Pancreas (tissue), 10 donors: ENCODE results near the gene RIF1. TPM values are rescaled to one million over a fixed set of nuclear protein-coding genes. Genes with fewer than 3 reads are reported as not detected.

Experiments
- ATAC-seq, 4 donors: fragments of 200-7000 bp; cut with Tn5 transposase; one replicate each; pipeline versions ENCODE4 v1.8.0 to v1.9.1; 2020; ENCODE audit warnings: mild to moderate bottlenecking in 4 of 4, moderate library complexity in 4 of 4
- DNase-seq, 6 donors: peaks; one replicate each; pipeline ENCODE4 v3.0.0-alpha.2; 2020
- FAIRE-seq: peaks from 2 replicates; lab custom pipeline; 2012; peaks lifted over from hg19 to GRCh38; lab: Jason Lieb, UNC
- H3K27ac ChIP-seq, 4 donors: fragments of 200-600 bp; sonication (generic); 1 replicate in 3 of 4; 2 replicates in 1 of 4; pipeline versions ENCODE4 v1.5.0 to v1.8.0; 2020
- H3K27me3 ChIP-seq, 4 donors: fragments of 200-600 bp; one replicate each; pipeline ENCODE4 v1.8.0; 2021
- H3K36me3 ChIP-seq, 3 donors: fragments of 200-600 bp; sonication (generic) in 1 of 3; one replicate each; pipeline versions ENCODE4 v1.5.0 to v1.8.0; 2020 to 2021
- H3K4me1 ChIP-seq, 3 donors: fragments of 200-600 bp; one replicate each; pipeline ENCODE4 v1.8.0; 2021
- H3K4me3 ChIP-seq, 4 donors: fragments of 200-600 bp; sonication (generic) in 2 of 4; one replicate each; pipeline versions ENCODE4 v1.5.0 to v1.8.0; 2020 to 2021
- H3K9me3 ChIP-seq, 4 donors: fragments of 200-600 bp; one replicate each; pipeline ENCODE4 v1.8.0; 2021
- CTCF ChIP-seq, 4 donors: fragments of 200-600 bp; sonication (generic) in 3 of 4; IDR thresholded peaks; one replicate each; pipeline versions ENCODE4 v1.5.0 to v1.8.0; 2021; ENCODE audit warnings: antibody characterized with exemption in 4 of 4
- WGBS, 2 donors: extraction: QIAGEN DNeasy Blood & Tissue Kit; methylation state at CpG; one replicate each; pipeline ENCODE4 v1.1.7; 2013; 5-methylcytosine and 5-hydroxymethylcytosine counted together
- intact Hi-C, 3 donors: fragments of 100-400 bp; cut with DNase I; formaldehyde crosslinking; loops; one replicate each; pipeline versions ENCODE4 v1.11.1 to v1.14.2; 2022
- polyA plus RNA-seq, 2 donors: library from polyadenylated mRNA; stranded (reverse); fragments of 200-250 nt; gene quantifications; one replicate each; pipeline ENCODE4 v1.2.3, GENCODE V29; 2013
- total RNA-seq, 6 donors: library from RNA; stranded (reverse); fragmentation: NEBNext Ultra II Directional in 4 of 6; extraction: Animal tissue kit (Norgen Biotek cat#: 25700) in 4 of 6; gene quantifications; one replicate each; pipeline versions ENCODE4 v1.2.1 to v1.2.4, GENCODE V29; 2021 to 2023
- donor health status: healthy with polysubstance abuse.
- donor health status: DM: no; HTN: no; CAD: no; lungs with moderate emphysema.
- donor health status: DM: no; HTN: no; CAD: no.
- donor health status: control.
- donor health status: control.
- donor health status: Bipolar disorder and iron deficiency.
- donor health status: DM: yes; HTN: yes; CAD: no.
- donor health status: DM: no; HTN: no; CAD: no.
- donor health status: DM: no; HTN: no; CAD: no.
- donor health status: DM: yes; HTN: yes; CAD: no.

The RIF1 gene
- total RNA-seq (10 to 100 TPM; 15.5 to 21.6 (median 17.9) TPM), polyA plus RNA-seq (1 to 10 TPM; 2.6 to 4.5 TPM)

- DNase-seq (peak; percentile 83 to 92 (median 86)), ATAC-seq (peak; percentile 96 to 99 (median 98)), FAIRE-seq (no peak)
- peaks cover 0 to 11% (median 10%) of the 10 kb centered on the region in 3 donors for H3K4me1 ChIP-seq
- TF ChIP-seq CTCF (IDR thresholded peaks at IDR 0.05), result peak; percentile 11 to 37 (median 36)
- no peaks in the 10 kb centered on the region for H3K9me3 ChIP-seq
- 0% methylated on average over 65 of the region's 65 CpGs for WGBS, 2 donors
- peak within 1 kb of the TSS; percentile 50 to 90 (median 78) for H3K4me3 ChIP-seq
- no peaks in the 10 kb centered on the region for H3K27me3 ChIP-seq
- intact Hi-C loops, result no loop called here
- H3K27ac ChIP-seq, result peak within 1 kb of the TSS; percentile 80 to 97 (median 86)
- peaks cover 0 to 10% (median 0%) of the 10 kb centered on the region in 3 donors for H3K36me3 ChIP-seq
These were observed at the start of gene RIF1 for GRCh38 chr2:151409601-151410484. Gene RIF1 (plus strand): TSS chr2:151409902. CDS start chr2:151410424, 522 bp downstream.

- Histone ChIP-seq H3K4me1 (no peaks in the 10 kb centered on the region), H3K27me3 (no peaks in the 10 kb centered on the region), H3K36me3 (no peaks in the 10 kb centered on the region), H3K9me3 (no peaks in the 10 kb centered on the region), H3K4me3 (no peak overlapping the region), H3K27ac (no peak overlapping the region)
- FAIRE-seq (no peak), ATAC-seq (no peak), DNase-seq (no peak)
- intact Hi-C loops, result no loop called here
- 43 to 60% methylated on average over 3 of the region's 3 CpGs for WGBS, 2 donors
- TF ChIP-seq CTCF (IDR thresholded peaks at IDR 0.05), result no peak
These were observed 47.9 kb upstream of the RIF1 start for GRCh38 chr2:151361674-151362370.

- Histone ChIP-seq H3K36me3 (no peaks in the 10 kb centered on the region), H3K27ac (no peak overlapping the region), H3K9me3 (no peaks in the 10 kb centered on the region), H3K27me3 (no peaks in the 10 kb centered on the region), H3K4me1 (no peaks in the 10 kb centered on the region), H3K4me3 (no peak overlapping the region)
- no peak for FAIRE-seq
- intact Hi-C loops, result no loop called here
- WGBS, 2 donors, result 69 to 76% methylated on average over 8 of the region's 8 CpGs
- TF ChIP-seq CTCF (IDR thresholded peaks at IDR 0.05), result no peak
- DNase-seq, result no peak
- peak in 3 of 4 donors; percentile 42 to 54 (median 52) for ATAC-seq
These were observed 46.0 kb upstream of the RIF1 start for GRCh38 chr2:151363709-151364108.

GRCh38 chr2:151367571-151367970 is 42.1 kb upstream of the RIF1 start:
- no peaks in the 10 kb centered on the region for H3K36me3 ChIP-seq
- no peaks in the 10 kb centered on the region for H3K27me3 ChIP-seq
- ATAC-seq (no peak), DNase-seq (no peak), FAIRE-seq (no peak)
- no peak overlapping the region for H3K27ac ChIP-seq
- no peaks in the 10 kb centered on the region for H3K9me3 ChIP-seq
- H3K4me1 ChIP-seq, result no peaks in the 10 kb centered on the region
- WGBS, 2 donors, result 82 to 84% methylated on average over 2 of the region's 2 CpGs
- no peak for TF ChIP-seq CTCF (IDR thresholded peaks at IDR 0.05)
- H3K4me3 ChIP-seq, result no peak overlapping the region
- intact Hi-C loops, result no loop called here
